WTC11 (cell line): ENCODE data around the gene CSF1R.

Source experiments
- AFF4 ChIP-seq: sonication (generic); formaldehyde crosslinking; IDR thresholded peaks from 2 replicates; pipeline ENCODE4 v1.8.1; 2023; ENCODE audit warnings: mild to moderate bottlenecking, missing genetic modification reagents, borderline replicate concordance
- CTCF ChIP-seq: fragments of 200-600 bp; IDR thresholded peaks from 2 replicates; pipeline ENCODE4 v1.8.0; 2022; ENCODE audit warnings: antibody characterized with exemption
- JUN ChIP-seq: sonication (generic); formaldehyde crosslinking; IDR thresholded peaks from 2 replicates; pipeline ENCODE4 v1.8.0; 2023; ENCODE audit warnings: mild to moderate bottlenecking, missing genetic modification reagents
- MAX ChIP-seq: sonication (generic); formaldehyde crosslinking; IDR thresholded peaks from 2 replicates; pipeline ENCODE4 v1.8.0; 2022; ENCODE audit warnings: mild to moderate bottlenecking, missing genetic modification reagents
- SMAD3 ChIP-seq: sonication (generic); formaldehyde crosslinking; IDR thresholded peaks from 2 replicates; pipeline ENCODE4 v1.8.0; 2022; ENCODE audit warnings: missing genetic modification reagents, mild to moderate bottlenecking, borderline replicate concordance
- SMAD4 ChIP-seq: sonication (generic); formaldehyde crosslinking; IDR thresholded peaks from 2 replicates; pipeline ENCODE4 v1.8.0; 2022; ENCODE audit warnings: mild to moderate bottlenecking, missing genetic modification reagents
- TEAD1 ChIP-seq: sonication (generic); formaldehyde crosslinking; IDR thresholded peaks from 2 replicates; pipeline ENCODE4 v1.8.0; 2022; ENCODE audit warnings: mild to moderate bottlenecking, missing genetic modification reagents
- ZBTB21 ChIP-seq: sonication (generic); formaldehyde crosslinking; IDR thresholded peaks from 2 replicates; pipeline ENCODE4 v1.8.1; 2023; ENCODE audit warnings: mild to moderate bottlenecking, missing genetic modification reagents, borderline replicate concordance

- TF ChIP-seq SMAD3 (CRISPR knock-in tag) (no peak), TEAD1 (no peak), CTCF (no peak), AFF4 (CRISPR knock-in tag) (no peak), SMAD4 (no peak), JUN (CRISPR knock-in tag) (no peak), ZBTB21 (CRISPR knock-in tag) (no peak), MAX (CRISPR knock-in tag) (no peak)
Measured at GRCh38 chr5:150092159-150092787, 5.9 kb upstream of the CSF1R start.
